Activated B cell treated with CpG ODN at 0.5 μM for 24 hours (primary cell): ENCODE measurements around the gene SLC3A2. TPM values are rescaled to one million over a fixed set of nuclear protein-coding genes. Genes with fewer than 3 reads are reported as not detected.
"Not testable (repeated sequence)": the region's sequence is repeated elsewhere in the genome, so short reads cannot be mapped to it uniquely, and the experiment has no call there.

Experiments
- ATAC-seq: fragments of 200-7000 bp; cut with Tn5 transposase; one replicate; pipeline ENCODE4 v1.10.0; 2021; ENCODE audit warnings: low read depth, mild to moderate bottlenecking, moderate library complexity
- CTCF ChIA-PET: fragments of 350-600 bp; sonication (Branson Sonifier 250); formaldehyde crosslinking; loops from one replicate; lab custom pipeline; 2021; ENCODE audit warnings: antibody characterized with exemption; lab: Charles Lee
- POLR2A ChIA-PET: fragments of 350-600 bp; sonication (Branson Sonifier 250); formaldehyde crosslinking; loops from one replicate; lab custom pipeline; 2021; ENCODE audit warnings: antibody characterized with exemption; lab: Charles Lee
- DNase-seq: peaks from one replicate; pipeline ENCODE4 v3.0.0; 2022
- H3K27ac Mint-ChIP-seq: one replicate; pipeline ENCODE4 v1.8.0; 2020; ENCODE audit warnings: mixed read lengths
- H3K27me3 Mint-ChIP-seq: one replicate; pipeline ENCODE4 v1.8.0; 2021; ENCODE audit warnings: mixed read lengths
- H3K36me3 Mint-ChIP-seq: one replicate; pipeline ENCODE4 v1.8.0; 2021; ENCODE audit warnings: low read depth, mixed read lengths
- H3K4me1 Mint-ChIP-seq: one replicate; pipeline ENCODE4 v1.8.0; 2021; ENCODE audit warnings: mixed read lengths
- H3K4me3 Mint-ChIP-seq: one replicate; pipeline ENCODE4 v1.8.0; 2020; ENCODE audit warnings: mild to moderate bottlenecking, mixed read lengths
- H3K9me3 Mint-ChIP-seq: one replicate; pipeline ENCODE4 v1.8.0; 2020; ENCODE audit warnings: mixed read lengths
- intact Hi-C: fragments of 100-400 bp; cut with micrococcal nuclease; formaldehyde crosslinking; loops from one replicate; pipeline ENCODE4 v1.15.1; 2024
- total RNA-seq: library from RNA; stranded (reverse); gene quantifications from 2 replicates; pipeline ENCODE4 v1.2.3, GENCODE V29; 2022
- TF ChIP-seq, protein P1 (sequence below): fragments of 200-600 bp; IDR thresholded peaks from one replicate; pipeline ENCODE4 v1.8.0; 2022; ENCODE audit warnings: antibody characterized with exemption, mild to moderate bottlenecking

SLC3A2 gene
- total RNA-seq, 1 donor from 2014 or later, result 274 TPM

DNA sequence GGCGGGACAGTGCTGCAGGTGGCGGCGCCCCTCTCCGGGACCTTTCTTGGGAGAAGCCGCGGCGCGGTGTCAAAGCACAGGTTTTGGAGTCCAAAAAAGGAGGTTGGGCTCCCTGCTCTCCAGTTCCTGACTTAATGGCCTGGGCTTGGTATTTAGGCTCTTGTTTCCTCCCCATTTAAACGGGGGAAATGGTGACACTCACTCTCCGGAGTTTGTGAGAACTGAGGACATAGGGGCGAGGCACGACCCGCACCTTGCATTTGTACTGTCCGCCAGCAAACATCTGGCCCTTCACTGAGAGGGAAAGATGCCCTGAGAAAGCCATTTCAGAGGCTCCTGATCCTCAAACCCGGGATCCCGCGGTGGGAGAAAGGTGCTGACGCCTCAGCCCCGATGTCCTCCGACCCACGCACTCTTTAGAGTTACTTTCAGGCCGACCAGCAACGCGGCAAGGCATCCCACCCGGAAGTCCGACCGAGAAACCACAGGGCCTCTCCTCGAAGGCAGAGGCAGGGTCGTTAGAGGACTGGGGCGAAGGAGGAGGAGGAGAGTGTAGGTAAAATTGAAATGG lies 38.4 kb upstream of the SLC3A2 start:
- Mint-ChIP-seq H3K4me3 (no peak overlapping the region), H3K36me3 (peaks cover 17% of the 10 kb centered on the region), H3K9me3 (no peaks in the 10 kb centered on the region), H3K27me3 (no peaks in the 10 kb centered on the region), H3K4me1 (peaks cover 25% of the 10 kb centered on the region), H3K27ac (no peak overlapping the region)
- POLR2A ChIA-PET, result interaction anchor here (0.5 to 9.5 kb wide), 37 partner anchors 10 to 1936 kb away, joined by 3 to 597 read pairs (median 17); partner anchors contain the start of genes BSCL2, C11orf98, CSKMT and EEF1G
- intact Hi-C loops, result loop anchor here (1.0 to 5.0 kb wide), 4 partner anchors 13 to 285 kb away; partner anchors contain the start of genes EML3, LBHD1, ROM1 and UQCC3
- TF ChIP-seq, protein P1, sequence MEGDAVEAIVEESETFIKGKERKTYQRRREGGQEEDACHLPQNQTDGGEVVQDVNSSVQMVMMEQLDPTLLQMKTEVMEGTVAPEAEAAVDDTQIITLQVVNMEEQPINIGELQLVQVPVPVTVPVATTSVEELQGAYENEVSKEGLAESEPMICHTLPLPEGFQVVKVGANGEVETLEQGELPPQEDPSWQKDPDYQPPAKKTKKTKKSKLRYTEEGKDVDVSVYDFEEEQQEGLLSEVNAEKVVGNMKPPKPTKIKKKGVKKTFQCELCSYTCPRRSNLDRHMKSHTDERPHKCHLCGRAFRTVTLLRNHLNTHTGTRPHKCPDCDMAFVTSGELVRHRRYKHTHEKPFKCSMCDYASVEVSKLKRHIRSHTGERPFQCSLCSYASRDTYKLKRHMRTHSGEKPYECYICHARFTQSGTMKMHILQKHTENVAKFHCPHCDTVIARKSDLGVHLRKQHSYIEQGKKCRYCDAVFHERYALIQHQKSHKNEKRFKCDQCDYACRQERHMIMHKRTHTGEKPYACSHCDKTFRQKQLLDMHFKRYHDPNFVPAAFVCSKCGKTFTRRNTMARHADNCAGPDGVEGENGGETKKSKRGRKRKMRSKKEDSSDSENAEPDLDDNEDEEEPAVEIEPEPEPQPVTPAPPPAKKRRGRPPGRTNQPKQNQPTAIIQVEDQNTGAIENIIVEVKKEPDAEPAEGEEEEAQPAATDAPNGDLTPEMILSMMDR, result no peak
- CTCF ChIA-PET, result interaction anchor here (0.7 to 1.1 kb wide), 4 partner anchors 9 to 450 kb away, joined by 3 to 6 read pairs (median 3); partner anchors contain the start of gene STX5
- ATAC-seq, result no peak
- DNase-seq, result peak; percentile 68

DNA sequence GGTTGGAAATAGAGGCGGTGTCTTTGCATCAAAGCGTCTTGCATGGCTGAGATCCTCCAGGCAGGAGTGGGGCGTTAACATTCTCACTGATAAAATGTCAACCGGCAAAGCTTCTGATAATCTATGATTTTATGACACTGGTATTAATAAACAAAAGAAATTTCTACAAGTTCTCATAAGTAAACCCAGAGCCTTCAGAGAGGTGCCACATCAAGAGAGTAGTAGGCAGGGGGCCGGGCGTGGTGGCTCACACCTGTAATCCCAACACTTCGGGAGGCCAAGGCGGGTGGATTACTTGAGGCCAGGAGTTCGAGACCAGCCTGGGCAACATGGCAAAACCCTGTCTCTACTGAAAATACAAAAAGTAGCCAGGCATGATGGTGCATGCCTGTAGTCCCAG lies 37.8 kb upstream of the SLC3A2 start:
- ATAC-seq, H3K27me3 Mint-ChIP-seq, H3K9me3 Mint-ChIP-seq, H3K4me3 Mint-ChIP-seq, H3K27ac Mint-ChIP-seq, DNase-seq: not testable (repeated sequence)
- intact Hi-C loops, result loop anchor here (1.0 to 5.0 kb wide), 4 partner anchors 12 to 286 kb away; partner anchors contain the start of genes EML3, LBHD1, ROM1 and UQCC3
- POLR2A ChIA-PET, result interaction anchor here (0.5 to 9.5 kb wide), 18 partner anchors 10 to 251 kb away, joined by 3 to 597 read pairs (median 14); partner anchors contain the start of genes BSCL2, GANAB, GNG3 and HNRNPUL2
- CTCF ChIA-PET, result interaction anchor here (0.5 to 0.8 kb wide), 4 partner anchors 8 to 450 kb away, joined by 3 read pairs; no protein-coding TSS in a partner anchor
- Mint-ChIP-seq H3K4me1 (peaks cover 20% of the 10 kb centered on the region), H3K36me3 (peaks cover 12% of the 10 kb centered on the region)

- Mint-ChIP-seq H3K9me3 (no peaks in the 10 kb centered on the region), H3K27me3 (no peaks in the 10 kb centered on the region), H3K36me3 (peaks cover 12% of the 10 kb centered on the region), H3K4me3 (no peak overlapping the region), H3K27ac (no peak overlapping the region), H3K4me1 (peaks cover 19% of the 10 kb centered on the region)
- DNase-seq (no peak), ATAC-seq (no peak)
- CTCF ChIA-PET, result interaction anchor here (0.5 kb wide), 1 partner anchor 25 kb away, joined by 3 read pairs; no protein-coding TSS in a partner anchor
- POLR2A ChIA-PET, result interaction anchor here (0.5 to 9.5 kb wide), 9 partner anchors 10 to 251 kb away, joined by 3 to 597 read pairs (median 78); partner anchors contain the start of genes BSCL2, GNG3, NXF1 and POLR2G
- TF ChIP-seq, protein P1, result no peak
- intact Hi-C loops, result loop anchor here (5.0 kb wide), 3 partner anchors 171 to 286 kb away; partner anchors contain the start of genes EML3, LBHD1, ROM1 and UQCC3
Observed at GRCh38 chr11:62843466-62843865, 37.2 kb upstream of the SLC3A2 start.

DNA sequence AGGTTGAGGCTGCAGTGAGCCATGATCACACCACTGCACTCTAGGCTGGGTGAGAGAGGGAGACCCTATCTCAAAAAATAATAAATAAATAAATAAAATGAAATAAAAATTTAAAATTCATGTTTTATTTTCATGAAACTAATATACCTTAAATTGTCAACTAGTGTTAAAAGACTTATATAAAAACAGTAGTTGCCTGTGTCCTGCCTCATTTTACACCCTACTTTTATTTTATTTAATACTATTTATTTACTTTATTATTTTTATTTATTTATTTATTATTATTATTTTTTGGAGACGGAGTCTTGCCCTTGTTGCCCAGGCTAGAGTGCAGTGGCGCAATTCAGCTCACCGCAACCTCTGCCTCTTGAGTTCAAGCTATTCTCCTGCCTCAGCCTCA lies 36.5 kb upstream of the SLC3A2 start:
- H3K4me1 Mint-ChIP-seq, result peaks cover 15% of the 10 kb centered on the region
- TF ChIP-seq, protein P1, result no peak
- no peaks in the 10 kb centered on the region for H3K27me3 Mint-ChIP-seq
- ATAC-seq, result no peak
- intact Hi-C loops, result loop anchor here (5.0 kb wide), 3 partner anchors 172 to 287 kb away; partner anchors contain the start of genes EML3, LBHD1, ROM1 and UQCC3
- H3K36me3 Mint-ChIP-seq, result peaks cover 7% of the 10 kb centered on the region
- no peak overlapping the region for H3K27ac Mint-ChIP-seq
- no peaks in the 10 kb centered on the region for H3K9me3 Mint-ChIP-seq
- no peak overlapping the region for H3K4me3 Mint-ChIP-seq
- POLR2A ChIA-PET, result interaction anchor here (0.7 to 9.5 kb wide), 5 partner anchors 9 to 136 kb away, joined by 3 to 597 read pairs (median 110); partner anchors contain the start of genes BSCL2, GNG3, SLC3A2 and STX5
- CTCF ChIA-PET, result no interaction called here
- no peak for DNase-seq

DNA sequence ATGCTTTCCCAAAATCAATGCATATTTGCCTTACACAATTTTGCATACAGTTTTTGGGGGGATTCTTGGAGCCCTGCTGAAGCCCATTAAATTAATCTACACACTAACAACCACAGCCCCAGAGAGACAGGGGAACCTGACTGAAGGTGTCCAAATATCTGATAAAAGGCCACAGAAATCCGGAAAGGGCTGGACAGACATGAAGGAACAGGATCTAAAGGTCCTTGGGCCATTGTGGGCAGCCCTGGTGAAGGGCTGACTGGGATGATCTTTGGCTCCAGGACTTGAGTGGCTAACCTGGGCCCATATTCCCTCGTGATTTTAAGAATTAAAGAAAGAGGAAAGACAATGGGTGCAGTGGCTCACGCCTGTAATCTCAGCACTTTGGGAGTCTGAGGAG lies 34.5 kb upstream of the SLC3A2 start:
- Mint-ChIP-seq H3K4me1 (peaks cover 9% of the 10 kb centered on the region), H3K27ac (no peak overlapping the region), H3K36me3 (peaks cover 2% of the 10 kb centered on the region), H3K4me3 (no peak overlapping the region), H3K27me3 (no peaks in the 10 kb centered on the region), H3K9me3 (no peaks in the 10 kb centered on the region)
- ChIA-PET POLR2A (interaction anchor here (0.6 to 9.5 kb wide), 4 partner anchors 7 to 89 kb away, joined by 3 to 597 read pairs (median 6); partner anchors contain the start of gene POLR2G), CTCF (no interaction called here)
- DNase-seq (no peak), ATAC-seq (no peak)
- TF ChIP-seq, protein P1, result no peak
- intact Hi-C loops, result no loop called here
